CD8-positive, alpha-beta memory T cell (primary cell): ENCODE measurements around the gene TEX19. TPM values are rescaled to one million over a fixed set of nuclear protein-coding genes. Genes with fewer than 3 reads are reported as not detected.

Source experiments
- CTCF ChIA-PET: fragments of 350-600 bp; sonication (Branson Sonifier 250); formaldehyde crosslinking; loops from one replicate; lab custom pipeline; 2021; ENCODE audit warnings: antibody characterized with exemption; lab: Charles Lee
- POLR2A ChIA-PET: fragments of 350-600 bp; sonication (Branson Sonifier 250); formaldehyde crosslinking; loops from one replicate; lab custom pipeline; 2021; ENCODE audit warnings: antibody characterized with exemption; lab: Charles Lee
- DNase-seq, 5 donors: peaks; one replicate each; pipeline versions ENCODE4 v3.0.0 to v3.0.0-alpha.2; 2020 to 2022; ENCODE audit warnings: mixed read lengths in 1 of 5
- H3K27ac ChIP-seq: one replicate; pipeline ENCODE4 v1.7.0; 2013; ENCODE audit warnings: low read depth, mild to moderate bottlenecking, low read length, moderate library complexity
- H3K27me3 ChIP-seq: 2 replicates; pipeline ENCODE4 v1.7.0; 2013; ENCODE audit warnings: low read length, mild to moderate bottlenecking; ENCODE audit not compliant: insufficient read depth, poor library complexity, severe bottlenecking
- H3K36me3 ChIP-seq: 2 replicates; pipeline ENCODE4 v1.7.0; 2013; ENCODE audit warnings: mild to moderate bottlenecking, low read length, moderate library complexity; ENCODE audit not compliant: insufficient read depth
- H3K4me1 ChIP-seq: 2 replicates; pipeline ENCODE4 v1.7.0; 2013; ENCODE audit warnings: mild to moderate bottlenecking, low read length, moderate library complexity; ENCODE audit not compliant: insufficient read depth
- H3K4me3 ChIP-seq: 2 replicates; pipeline ENCODE4 v1.7.0; 2013; ENCODE audit warnings: mild to moderate bottlenecking, low read length
- H3K9me3 ChIP-seq: 2 replicates; pipeline ENCODE4 v1.7.0; 2013; ENCODE audit warnings: mild to moderate bottlenecking, low read length
- H3K27ac Mint-ChIP-seq, 8 donors: one replicate each; pipeline ENCODE4 v1.8.0; 2020 to 2021; ENCODE audit warnings: mixed read lengths in 8 of 8, mild to moderate bottlenecking in 6 of 8, inconsistent platforms in 3 of 8, moderate library complexity in 3 of 8
- H3K27me3 Mint-ChIP-seq, 2 donors: one replicate each; pipeline ENCODE4 v1.8.0; 2020 to 2021; ENCODE audit warnings: mixed read lengths in 2 of 2, mild to moderate bottlenecking in 1 of 2, moderate library complexity in 1 of 2
- H3K36me3 Mint-ChIP-seq, 3 donors: one replicate each; pipeline ENCODE4 v1.8.0; 2020 to 2021; ENCODE audit warnings: mixed read lengths in 3 of 3, inconsistent platforms in 1 of 3, mild to moderate bottlenecking in 1 of 3
- H3K4me1 Mint-ChIP-seq, 3 donors: one replicate each; pipeline ENCODE4 v1.8.0; 2020 to 2021; ENCODE audit warnings: mixed read lengths in 3 of 3, inconsistent platforms in 1 of 3, mild to moderate bottlenecking in 1 of 3
- H3K4me3 Mint-ChIP-seq, 7 donors: one replicate each; pipeline ENCODE4 v1.8.0; 2020 to 2021; ENCODE audit warnings: mixed read lengths in 7 of 7, mild to moderate bottlenecking in 6 of 7, moderate library complexity in 4 of 7, inconsistent platforms in 2 of 7
- H3K9me3 Mint-ChIP-seq, 5 donors: one replicate each; pipeline ENCODE4 v1.8.0; 2020 to 2022; ENCODE audit warnings: mixed read lengths in 5 of 5, mild to moderate bottlenecking in 3 of 5, moderate library complexity in 2 of 5, inconsistent platforms in 1 of 5
- polyA plus RNA-seq: library from polyadenylated mRNA; unstranded; fragments of 300-500 nt; fragmentation: Illumina TruSeq; gene quantifications from one replicate; pipeline ENCODE4 v1.2.3, GENCODE V29; 2021
- total RNA-seq, 2 experiments: library from RNA; stranded (reverse); gene quantifications; one replicate each; pipeline ENCODE4 v1.2.3, GENCODE V29; 2021

The TEX19 gene
- total and polyA plus RNA-seq, 3 experiments from 2014 or later: not detected

DNA sequence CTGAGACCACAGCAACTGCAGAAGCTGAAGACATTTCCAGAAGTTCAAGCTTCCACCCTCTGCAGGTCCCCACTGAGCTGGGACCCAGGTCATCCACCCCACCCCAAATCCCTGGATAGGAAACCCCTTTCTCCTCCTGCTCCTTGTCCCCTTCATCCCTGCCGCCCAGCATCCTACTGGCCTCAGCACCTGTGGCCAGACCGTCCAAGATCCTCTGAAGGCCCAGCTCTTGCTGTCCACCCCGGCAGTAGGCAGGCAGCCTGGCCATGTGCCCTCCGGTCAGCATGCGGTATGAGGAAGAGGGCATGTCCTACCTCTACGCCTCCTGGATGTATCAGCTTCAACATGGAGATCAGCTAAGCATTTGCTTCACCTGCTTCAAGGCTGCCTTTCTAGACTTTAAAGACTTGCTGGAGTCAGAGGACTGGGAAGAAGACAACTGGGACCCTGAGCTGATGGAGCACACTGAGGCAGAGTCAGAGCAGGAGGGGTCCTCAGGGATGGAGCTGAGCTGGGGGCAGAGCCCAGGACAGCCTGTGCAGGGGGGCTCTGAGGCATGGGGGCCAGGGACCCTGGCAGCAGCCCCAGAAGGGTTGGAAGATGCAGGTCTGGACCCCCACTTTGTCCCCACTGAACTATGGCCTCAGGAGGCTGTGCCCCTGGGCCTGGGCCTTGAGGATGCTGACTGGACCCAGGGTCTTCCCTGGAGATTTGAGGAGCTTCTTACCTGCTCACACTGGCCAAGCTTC is 3.0 kb downstream of the TEX19 start:
- Histone ChIP-seq H3K4me1 (no peaks in the 10 kb centered on the region), H3K27ac (no peak overlapping the region), H3K4me3 (no peak overlapping the region), H3K36me3 (no peaks in the 10 kb centered on the region), H3K27me3 (no peaks in the 10 kb centered on the region), H3K9me3 (no peaks in the 10 kb centered on the region)
- Mint-ChIP-seq H3K27me3 (peaks cover 5 to 7% of the 10 kb centered on the region in 2 donors), H3K36me3 (no peaks in the 10 kb centered on the region), H3K27ac (no peak overlapping the region), H3K4me3 (no peak overlapping the region), H3K4me1 (peaks cover 2 to 7% (median 7%) of the 10 kb centered on the region in 3 donors), H3K9me3 (no peaks in the 10 kb centered on the region)
- POLR2A ChIA-PET: no interaction called here
- CTCF ChIA-PET: interaction anchor here (0.8 to 1.3 kb wide), 2 partner anchors 11 to 193 kb away, joined by 3 to 4 read pairs; no protein-coding TSS in a partner anchor
- DNase-seq: no peak

DNA sequence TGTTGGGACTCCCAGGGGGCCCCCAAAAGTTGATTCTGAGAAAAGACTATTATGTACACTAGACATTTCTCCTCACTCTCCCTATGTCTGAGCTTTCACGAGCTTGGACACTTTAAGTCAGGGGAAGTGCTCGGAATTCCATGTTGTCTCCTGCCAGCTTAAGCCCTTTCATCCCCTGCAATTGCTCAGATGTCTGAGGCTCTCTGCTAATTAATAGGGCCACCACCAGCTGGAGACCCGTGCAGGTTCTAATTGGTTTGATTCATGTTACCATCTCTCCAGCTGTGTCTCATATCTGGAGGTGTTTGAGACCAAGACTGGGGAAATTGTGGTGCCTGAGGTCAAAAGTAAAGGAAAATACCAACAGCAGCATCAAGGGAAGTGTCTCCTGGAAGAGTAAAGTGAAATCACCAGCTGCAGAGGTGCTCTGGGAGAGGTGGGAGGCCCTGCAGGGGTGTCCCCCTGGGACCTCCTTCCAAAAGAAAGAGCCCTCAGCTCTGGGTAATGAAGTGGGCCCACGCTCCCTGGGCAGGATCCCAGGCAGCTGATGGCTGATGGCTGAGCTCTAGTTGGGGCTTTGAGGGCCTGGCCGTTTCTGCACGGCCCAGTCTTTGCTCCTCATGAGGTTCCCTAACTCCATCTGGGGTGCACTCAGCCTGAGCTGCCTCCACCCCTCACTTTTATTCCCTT is 6.7 kb downstream of the TEX19 start:
- Histone ChIP-seq H3K9me3 (no peaks in the 10 kb centered on the region), H3K36me3 (no peaks in the 10 kb centered on the region), H3K4me3 (no peak overlapping the region), H3K27me3 (peaks cover 6% of the 10 kb centered on the region), H3K27ac (no peak overlapping the region), H3K4me1 (peaks cover 4% of the 10 kb centered on the region)
- ChIA-PET POLR2A (no interaction called here), CTCF (no interaction called here)
- Mint-ChIP-seq H3K9me3 (no peaks in the 10 kb centered on the region), H3K27me3 (peaks cover 15 to 20% of the 10 kb centered on the region in 2 donors), H3K36me3 (no peaks in the 10 kb centered on the region), H3K27ac (no peak overlapping the region), H3K4me3 (no peak overlapping the region), H3K4me1 (peaks cover 0 to 5% (median 4%) of the 10 kb centered on the region in 3 donors)
- no peak for DNase-seq

- no peaks in the 10 kb centered on the region for H3K9me3 ChIP-seq
- no peak for DNase-seq
- Mint-ChIP-seq H3K27ac (no peak overlapping the region), H3K4me3 (no peak overlapping the region), H3K4me1 (peaks cover 0 to 11% (median 7%) of the 10 kb centered on the region in 3 donors), H3K27me3 (peaks cover 15 to 26% of the 10 kb centered on the region in 2 donors), H3K9me3 (no peaks in the 10 kb centered on the region), H3K36me3 (no peaks in the 10 kb centered on the region)
- POLR2A ChIA-PET: no interaction called here
- peaks cover 10% of the 10 kb centered on the region for H3K27me3 ChIP-seq
- H3K27ac ChIP-seq: no peak overlapping the region
- CTCF ChIA-PET: no interaction called here
- no peaks in the 10 kb centered on the region for H3K36me3 ChIP-seq
- peaks cover 5% of the 10 kb centered on the region for H3K4me1 ChIP-seq
- no peak overlapping the region for H3K4me3 ChIP-seq
These were observed 7.7 kb downstream of the TEX19 start for GRCh38 chr17:82366749-82367148.

DNA sequence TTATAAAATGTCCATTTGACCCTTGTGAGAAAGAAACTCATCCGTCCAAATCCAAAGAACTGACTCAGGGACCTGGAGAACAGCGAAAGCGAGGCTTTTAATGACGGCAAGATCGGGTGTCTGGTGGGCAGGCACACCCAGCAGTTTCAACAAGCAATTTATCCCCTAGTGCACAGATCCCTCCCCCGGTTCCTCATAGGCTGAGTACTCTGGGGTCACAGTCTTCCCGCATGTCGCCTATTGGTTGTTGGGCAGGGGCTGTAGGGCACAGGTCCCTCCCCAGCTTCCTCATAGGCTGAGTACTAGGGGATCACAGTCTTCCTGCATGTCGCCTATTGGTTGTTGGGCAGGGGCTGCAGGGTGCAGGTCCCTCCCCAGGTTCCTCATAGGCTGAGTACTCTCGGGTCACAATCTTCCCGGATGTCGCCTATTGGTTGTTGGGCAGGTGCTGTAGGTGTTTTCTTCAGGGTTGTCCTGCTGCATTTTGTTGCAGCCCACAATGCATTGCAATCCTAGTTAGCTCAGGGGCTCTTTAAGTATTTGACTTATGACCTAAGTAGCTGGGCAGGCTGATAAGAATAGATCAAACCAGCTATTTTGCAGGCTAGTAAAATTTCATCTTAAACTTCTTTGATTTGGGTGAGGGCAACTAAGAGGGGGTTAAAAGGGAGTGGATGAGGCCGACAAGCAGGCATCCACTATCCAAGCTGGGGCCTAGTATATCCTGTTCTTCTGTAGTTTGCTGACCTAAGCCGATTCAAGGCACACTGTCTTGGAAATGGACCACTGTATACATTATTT is 8.9 kb downstream of the TEX19 start:
- Histone ChIP-seq H3K4me3 (no peak overlapping the region), H3K4me1 (peaks cover 5% of the 10 kb centered on the region), H3K36me3 (no peaks in the 10 kb centered on the region), H3K27ac (peak overlapping the region; percentile 64), H3K9me3 (no peaks in the 10 kb centered on the region), H3K27me3 (peaks cover 10% of the 10 kb centered on the region)
- no peak for DNase-seq
- Mint-ChIP-seq H3K4me1 (peaks cover 0 to 15% (median 7%) of the 10 kb centered on the region in 3 donors), H3K9me3 (no peaks in the 10 kb centered on the region), H3K36me3 (no peaks in the 10 kb centered on the region), H3K4me3 (no peak overlapping the region), H3K27ac (peak overlapping the region in 1 of 8 donors; percentile 10), H3K27me3 (peaks cover 20 to 32% of the 10 kb centered on the region in 2 donors)
- ChIA-PET CTCF (no interaction called here), POLR2A (no interaction called here)

DNA sequence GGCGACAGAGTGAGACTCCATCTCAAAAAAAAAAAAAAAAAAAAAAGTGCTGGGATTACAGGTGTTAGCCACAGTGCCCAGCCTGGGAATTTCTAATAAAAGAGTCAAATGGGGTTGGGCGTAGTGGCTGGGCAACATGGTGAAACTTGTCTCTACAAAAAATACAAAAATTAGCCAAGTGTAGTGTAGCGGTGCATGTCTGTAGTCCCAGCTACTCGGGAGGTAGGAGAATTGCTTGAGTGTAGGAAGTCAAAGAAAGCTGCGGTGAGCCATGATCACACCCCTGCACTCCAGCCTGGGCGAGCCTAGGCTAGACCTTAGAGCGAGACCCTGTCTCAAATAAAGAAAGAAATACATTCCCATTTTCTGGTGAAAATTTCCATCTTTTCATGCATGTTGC is 10.2 kb downstream of the TEX19 start:
- ChIA-PET POLR2A (no interaction called here), CTCF (no interaction called here)
- peaks cover 29 to 40% of the 10 kb centered on the region in 2 donors for H3K27me3 Mint-ChIP-seq
- Histone ChIP-seq H3K9me3 (no peaks in the 10 kb centered on the region), H3K27ac (no peak overlapping the region), H3K4me1 (peaks cover 5% of the 10 kb centered on the region), H3K36me3 (no peaks in the 10 kb centered on the region), H3K4me3 (no peak overlapping the region), H3K27me3 (peaks cover 10% of the 10 kb centered on the region)
- H3K36me3 Mint-ChIP-seq: no peaks in the 10 kb centered on the region
- peaks cover 0 to 18% (median 7%) of the 10 kb centered on the region in 3 donors for H3K4me1 Mint-ChIP-seq
- no peak overlapping the region for H3K27ac Mint-ChIP-seq
- no peak for DNase-seq
- H3K4me3 Mint-ChIP-seq: no peak overlapping the region
- H3K9me3 Mint-ChIP-seq: no peaks in the 10 kb centered on the region

DNA sequence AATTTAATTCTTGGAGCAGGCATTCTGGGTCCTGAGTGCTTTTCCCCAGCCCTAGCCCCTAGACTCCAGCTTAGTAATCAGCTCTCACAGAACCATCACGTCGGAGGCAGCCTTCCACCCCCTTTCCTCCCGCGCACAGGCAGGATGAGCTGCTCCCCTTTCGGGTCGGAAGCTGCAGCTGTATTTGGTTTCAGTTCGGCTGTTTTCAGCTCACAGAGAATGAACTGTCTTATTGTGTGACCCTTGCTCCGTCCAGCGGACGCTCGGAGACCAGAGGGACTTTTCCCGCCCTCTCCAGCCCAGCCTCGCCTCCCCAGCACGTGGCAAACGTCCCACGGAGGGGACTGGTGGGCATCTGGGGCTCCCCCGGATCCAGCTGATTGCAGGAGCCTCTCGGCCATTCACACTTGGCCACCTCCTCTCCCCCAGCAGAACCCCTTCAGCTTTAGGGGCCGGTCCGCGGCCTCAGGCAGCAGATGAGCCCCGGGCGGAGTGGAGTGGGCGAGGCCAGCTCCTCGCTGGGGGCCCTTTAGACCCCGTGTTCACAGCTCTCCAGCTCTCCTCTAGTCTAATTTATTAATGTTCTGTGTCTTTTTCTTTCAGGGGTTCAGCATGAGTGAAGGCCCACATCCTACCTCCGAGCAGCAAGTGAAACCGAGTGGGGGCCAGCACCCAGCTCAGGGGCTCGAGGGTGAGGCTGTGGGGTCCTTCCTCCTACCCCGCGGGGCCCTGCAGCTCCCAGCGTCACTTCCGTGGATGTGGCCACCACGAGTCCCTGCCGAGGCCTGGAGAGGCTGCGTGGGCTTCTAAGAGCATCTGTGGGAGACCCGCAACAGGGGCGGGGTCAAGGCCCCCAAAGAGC is 11.7 kb downstream of the TEX19 start:
- peak overlapping the region; percentile 34 to 75 (median 69) for H3K4me3 Mint-ChIP-seq
- peaks cover 0 to 18% (median 7%) of the 10 kb centered on the region in 3 donors for H3K4me1 Mint-ChIP-seq
- DNase-seq: peak in 1 of 5 donors; percentile 45
- peaks cover 5% of the 10 kb centered on the region for H3K4me1 ChIP-seq
- H3K36me3 ChIP-seq: no peaks in the 10 kb centered on the region
- H3K27ac Mint-ChIP-seq: peak overlapping the region in 1 of 8 donors; percentile 4
- ChIA-PET CTCF (interaction anchor here (1.5 kb wide), 1 partner anchor 50 kb away, joined by 3 read pairs; no protein-coding TSS in a partner anchor), POLR2A (no interaction called here)
- peaks cover 10% of the 10 kb centered on the region for H3K27me3 ChIP-seq
- H3K27ac ChIP-seq: no peak overlapping the region
- H3K9me3 Mint-ChIP-seq: no peaks in the 10 kb centered on the region
- peak overlapping the region; percentile 41 for H3K4me3 ChIP-seq
- peaks cover 29 to 41% of the 10 kb centered on the region in 2 donors for H3K27me3 Mint-ChIP-seq
- H3K36me3 Mint-ChIP-seq: no peaks in the 10 kb centered on the region
- H3K9me3 ChIP-seq: no peaks in the 10 kb centered on the region
